OCI-M2 (cell line): ENCODE results near the gene FIGNL1.
A peak's percentile ranks its signal among the peaks of the same experiment; 100 is the strongest.
"Not testable (repeated sequence)": the region's sequence is repeated elsewhere in the genome, so short reads cannot be mapped to it uniquely, and the experiment has no call there.

Experiments used
- DNase-seq: peaks from one replicate; lab custom pipeline; 2025; ENCODE audit not compliant: unreplicated experiment; lab: John Stamatoyannopoulos, UW

The FIGNL1 gene

GRCh38 chr7:50472427-50472826, 22.3 kb upstream of the FIGNL1 start:
- no peak for DNase-seq

GRCh38 chr7:50471970-50472369, 21.8 kb upstream of the FIGNL1 start:
- no peak for DNase-seq

GRCh38 chr7:50470250-50471163, 20.4 kb upstream of the FIGNL1 start:
- no peak for DNase-seq

GRCh38 chr7:50469181-50469580, 19.0 kb upstream of the FIGNL1 start:
- no peak for DNase-seq

- peak; percentile 23 for DNase-seq
Observed at GRCh38 chr7:50467817-50468610, 17.9 kb upstream of the FIGNL1 start.

- DNase-seq, result no peak
Observed at GRCh38 chr7:50466815-50467585, 16.9 kb upstream of the FIGNL1 start.

GRCh38 chr7:50463035-50463434, 12.9 kb upstream of the FIGNL1 start:
- no peak for DNase-seq

GRCh38 chr7:50462361-50462760, 12.2 kb upstream of the FIGNL1 start:
- no peak for DNase-seq

DNA sequence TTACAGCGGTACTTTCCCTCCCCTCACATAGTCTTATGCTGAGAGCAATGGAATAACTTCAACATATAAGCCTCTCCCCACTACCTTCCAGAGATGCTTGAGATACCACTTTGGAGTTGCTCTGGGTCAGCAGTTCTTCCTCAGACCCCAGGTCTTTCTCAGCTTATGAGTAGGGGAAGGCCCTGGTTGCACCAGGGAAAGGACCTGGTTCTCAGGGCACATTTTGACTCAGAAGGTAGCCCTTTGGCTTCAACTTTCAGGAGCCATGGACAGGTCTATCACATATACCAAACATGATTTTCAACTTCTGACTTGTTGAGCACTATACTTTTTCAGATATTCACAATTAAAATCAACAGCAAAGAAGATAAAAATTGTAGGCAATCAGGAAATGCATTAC, 11.5 kb upstream of the FIGNL1 start:
- no peak for DNase-seq

DNA sequence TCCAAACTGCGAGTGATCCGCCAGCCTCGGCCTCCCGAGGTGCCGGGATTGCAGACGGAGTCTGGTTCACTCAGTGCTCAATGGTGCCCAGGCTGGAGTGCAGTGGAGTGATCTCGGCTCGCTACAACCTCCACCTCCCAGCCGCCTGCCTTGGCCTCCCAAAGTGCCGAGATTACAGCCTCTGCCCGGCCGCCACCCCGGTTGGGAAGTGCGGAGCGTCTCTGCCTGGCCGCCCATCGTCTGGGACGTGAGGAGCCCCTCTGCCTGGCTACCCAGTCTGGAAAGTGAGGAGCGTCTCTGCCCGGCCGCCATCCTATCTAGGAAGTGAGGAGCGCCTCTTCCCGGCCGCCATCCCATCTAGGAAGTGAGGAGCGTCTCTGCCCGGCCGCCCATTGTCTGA, 9.0 kb upstream of the FIGNL1 start:
- DNase-seq, result not testable (repeated sequence)

- DNase-seq, result not testable (repeated sequence)
Observed at GRCh38 chr7:50458651-50459050, 8.5 kb upstream of the FIGNL1 start.

DNA sequence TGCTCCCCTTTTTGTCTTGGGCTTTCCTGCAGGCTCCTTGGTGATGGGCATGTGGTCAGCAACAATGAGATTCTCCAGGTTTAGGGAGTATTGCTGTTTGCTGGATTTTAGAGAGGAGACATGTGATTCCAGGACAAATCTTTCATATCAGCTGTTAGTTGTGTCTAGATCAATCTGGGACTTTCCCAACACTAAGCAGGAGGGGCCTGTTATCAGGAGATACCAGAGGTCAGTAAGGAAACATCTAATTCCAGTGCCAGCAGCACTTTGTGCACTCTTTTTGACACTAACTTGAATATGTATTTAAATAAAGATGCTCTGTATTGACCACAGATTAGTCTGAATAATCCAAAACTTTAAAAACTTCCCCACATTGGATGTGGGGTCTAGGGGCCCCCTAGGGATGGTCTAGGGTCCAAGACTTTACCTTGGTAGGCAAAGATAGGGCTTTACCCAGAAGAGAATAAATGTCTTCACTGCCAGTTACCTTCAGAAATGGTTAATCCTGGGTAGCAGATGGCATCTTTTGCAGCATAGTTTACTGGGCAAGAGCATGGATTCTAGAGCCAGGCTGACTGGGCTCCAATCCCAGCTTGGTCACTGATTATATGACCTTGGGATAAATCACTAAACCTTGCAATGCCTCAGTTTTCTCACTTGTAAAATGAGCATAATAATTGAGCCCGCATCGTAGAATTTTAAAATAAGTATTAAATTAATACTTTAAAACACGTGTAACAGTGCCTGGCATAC, 6.4 kb upstream of the FIGNL1 start:
- DNase-seq, result no peak

- no peak for DNase-seq
Observed at GRCh38 chr7:50455658-50456057, 5.5 kb upstream of the FIGNL1 start.

DNA sequence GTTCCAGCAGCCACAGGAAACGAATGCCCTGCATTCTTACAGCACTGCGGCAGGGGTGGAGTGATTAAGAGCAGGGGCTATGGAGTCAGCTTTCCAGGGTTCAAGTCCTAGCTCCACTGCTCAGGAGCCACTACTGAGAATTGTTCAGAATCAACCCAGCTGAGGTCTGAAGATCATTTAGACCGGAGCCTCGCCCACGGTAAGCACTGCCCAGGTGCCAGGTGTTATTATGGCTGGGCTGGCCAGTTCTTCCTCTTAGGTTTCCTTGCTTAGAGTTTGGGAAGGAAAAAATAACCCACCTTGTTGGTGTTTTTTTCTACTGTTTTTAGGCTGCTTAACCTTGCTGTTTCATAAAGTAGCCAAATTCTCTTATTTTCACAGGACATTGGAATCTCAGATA, 4.8 kb upstream of the FIGNL1 start:
- no peak for DNase-seq

DNA sequence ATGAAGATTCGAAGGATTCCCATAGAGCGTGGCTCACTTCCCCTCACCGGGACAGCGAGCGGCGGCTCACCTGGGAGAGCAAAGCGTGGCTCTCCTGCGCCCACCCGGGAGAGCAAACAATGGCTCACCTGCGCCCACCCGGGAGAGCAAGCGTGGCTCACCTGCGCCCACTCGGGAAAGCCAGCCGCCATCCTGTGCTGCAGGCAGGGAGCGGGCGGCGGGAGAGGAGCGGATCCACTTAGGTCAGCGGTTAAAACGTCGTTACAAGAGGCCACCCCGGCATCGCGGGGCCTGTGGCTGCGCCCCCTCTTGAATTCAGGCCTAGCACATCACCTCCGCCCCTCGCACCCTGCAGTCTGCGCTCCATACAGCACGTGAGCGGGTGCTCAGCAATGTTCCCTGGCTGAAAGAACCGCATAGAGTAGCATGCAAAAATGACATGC, 461 bp upstream of the FIGNL1 start:
- no peak for DNase-seq

DNA sequence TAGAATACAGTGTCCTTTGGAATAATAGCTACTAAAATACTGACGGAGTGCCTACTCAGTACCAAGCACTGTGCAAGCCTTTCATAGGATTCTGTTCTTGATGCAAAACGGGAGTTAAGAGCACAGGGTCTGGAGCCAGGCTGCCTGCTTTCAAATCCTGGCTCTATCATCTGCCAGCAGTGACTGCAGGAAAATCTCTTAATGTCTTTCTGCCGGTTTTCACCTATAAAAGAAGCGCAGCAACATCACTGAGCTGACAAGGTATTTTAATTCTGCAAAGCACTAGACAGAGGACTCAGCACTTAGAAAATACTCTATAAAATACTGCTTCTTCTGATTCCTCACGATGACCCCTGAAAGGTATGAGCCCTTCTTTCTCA, 659 bp downstream of the FIGNL1 start:
- DNase-seq, result no peak

GRCh38 chr7:50448823-50449222, 1.3 kb downstream of the FIGNL1 start:
- DNase-seq, result no peak

DNA sequence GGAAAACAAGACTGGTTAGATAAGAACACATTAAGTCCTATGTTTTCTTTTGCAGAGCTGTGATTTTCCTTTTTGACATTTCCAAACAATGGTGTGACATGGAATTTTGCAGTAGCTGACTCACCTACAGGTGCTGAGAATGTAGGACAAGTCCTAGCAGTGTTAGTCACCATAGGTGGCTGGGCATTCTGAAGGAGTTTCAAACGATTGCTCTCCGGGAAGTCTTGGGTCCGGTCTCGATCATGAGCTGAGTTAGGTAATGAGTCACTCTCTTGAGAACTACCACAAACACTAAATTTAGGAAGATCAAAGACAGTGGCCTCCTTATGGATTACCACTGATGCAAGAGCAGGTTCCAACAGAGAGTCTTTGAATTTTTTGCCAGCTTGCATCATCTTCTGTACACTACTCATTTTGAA, 3.6 kb downstream of the FIGNL1 start:
- no peak for DNase-seq

- no peak for DNase-seq
Observed at GRCh38 chr7:50436133-50436806, 13.9 kb downstream of the FIGNL1 start.

- DNase-seq, result no peak
Observed at GRCh38 chr7:50431722-50432305, 18.3 kb downstream of the FIGNL1 start.
